Liver (tissue), 9 donors: Measurements from ENCODE around the gene APBA1. TPM values are rescaled to one million over a fixed set of nuclear protein-coding genes. Genes with fewer than 3 reads are reported as not detected.

Experiments used
- DNase-seq: peaks from one replicate; pipeline ENCODE4 v3.0.0-alpha.2; 2017; ENCODE audit warnings: low spot score
- H3K27ac ChIP-seq, 2 donors: one replicate each; pipeline ENCODE4 v1.7.0; 2013; ENCODE audit warnings: inconsistent platforms in 2 of 2, low read length in 2 of 2, control low read depth in 1 of 2, low read depth in 1 of 2, mild to moderate bottlenecking in 1 of 2
- H3K27me3 ChIP-seq, 4 donors: one replicate each; pipeline versions ENCODE4 v1.6.1 to v1.7.0; 2013; ENCODE audit warnings: low read length in 3 of 4, inconsistent platforms in 1 of 4, mild to moderate bottlenecking in 1 of 4, moderate library complexity in 1 of 4; ENCODE audit not compliant: control insufficient read depth in 4 of 4, insufficient read depth in 4 of 4
- H3K36me3 ChIP-seq, 4 donors: one replicate each; pipeline versions ENCODE4 v1.6.1 to v1.7.0; 2013; ENCODE audit warnings: low read length in 3 of 4, mild to moderate bottlenecking in 3 of 4, low read depth in 1 of 4, moderate library complexity in 1 of 4; ENCODE audit not compliant: control insufficient read depth in 4 of 4, insufficient read depth in 3 of 4
- H3K4me1 ChIP-seq, 4 donors: one replicate each; pipeline versions ENCODE4 v1.6.1 to v1.7.0; 2013; ENCODE audit warnings: low read length in 3 of 4, mild to moderate bottlenecking in 3 of 4, moderate library complexity in 1 of 4; ENCODE audit not compliant: control insufficient read depth in 4 of 4, insufficient read depth in 4 of 4
- H3K4me3 ChIP-seq, 3 donors: one replicate each; pipeline versions ENCODE4 v1.6.1 to v1.7.0; 2013; ENCODE audit warnings: low read length in 3 of 3, control low read depth in 1 of 3, low read depth in 1 of 3, mild to moderate bottlenecking in 1 of 3
- H3K9ac ChIP-seq, 2 donors: one replicate each; pipeline ENCODE4 v1.7.0; 2013; ENCODE audit warnings: low read length in 2 of 2, mild to moderate bottlenecking in 2 of 2, moderate library complexity in 2 of 2, control low read depth in 1 of 2, low read depth in 1 of 2
- H3K9me3 ChIP-seq, 4 donors: one replicate each; pipeline versions ENCODE4 v1.6.1 to v1.7.0; 2013; ENCODE audit warnings: low read length in 3 of 4; ENCODE audit not compliant: control insufficient read depth in 4 of 4
- ATF3 ChIP-seq: IDR thresholded peaks from 2 replicates; pipeline ENCODE4 v1.6.1; 2016; ENCODE audit warnings: antibody characterized with exemption
- EGR1 ChIP-seq, 2 donors: IDR thresholded peaks; 2 replicates each; pipeline ENCODE4 v1.6.1; 2016 to 2018; ENCODE audit warnings: antibody characterized with exemption in 2 of 2, low read depth in 2 of 2
- FOXA2 ChIP-seq: IDR thresholded peaks from 2 replicates; pipeline ENCODE4 v1.6.1; 2016; ENCODE audit warnings: antibody characterized with exemption
- GABPA ChIP-seq, 2 donors: IDR thresholded peaks in 1 of 2; conservative IDR thresholded peaks in 1 of 2; 2 replicates each; pipeline ENCODE4 v1.6.1; 2016; ENCODE audit warnings: antibody characterized with exemption in 2 of 2, mild to moderate bottlenecking in 1 of 2, moderate library complexity in 1 of 2
- HNF4A ChIP-seq, 2 donors: conservative IDR thresholded peaks; 2 replicates each; pipeline ENCODE4 v1.6.1; 2016; ENCODE audit warnings: antibody characterized with exemption in 2 of 2, mild to moderate bottlenecking in 2 of 2
- HNF4G ChIP-seq: IDR thresholded peaks from 2 replicates; pipeline ENCODE4 v1.6.1; 2016; ENCODE audit warnings: antibody characterized with exemption
- JUND ChIP-seq, 2 donors: IDR thresholded peaks; 2 replicates each; pipeline ENCODE4 v1.6.1; 2016; ENCODE audit warnings: antibody characterized with exemption in 2 of 2
- MAX ChIP-seq: IDR thresholded peaks from 2 replicates; pipeline ENCODE4 v1.6.1; 2016; ENCODE audit warnings: antibody characterized with exemption
- NR2F2 ChIP-seq: IDR thresholded peaks from 2 replicates; pipeline ENCODE4 v1.6.1; 2016; ENCODE audit warnings: antibody characterized with exemption
- RAD21 ChIP-seq, 2 donors: IDR thresholded peaks; 2 replicates each; pipeline ENCODE4 v1.6.1; 2016; ENCODE audit warnings: antibody characterized with exemption in 2 of 2, mild to moderate bottlenecking in 2 of 2
- RXRA ChIP-seq, 2 donors: IDR thresholded peaks; 2 replicates each; pipeline ENCODE4 v1.6.1; 2017 to 2018; ENCODE audit warnings: antibody characterized with exemption in 2 of 2, mild to moderate bottlenecking in 1 of 2
- SP1 ChIP-seq: IDR thresholded peaks from 2 replicates; pipeline ENCODE4 v1.6.1; 2018; ENCODE audit warnings: antibody characterized with exemption, mild to moderate bottlenecking
- TAF1 ChIP-seq: conservative IDR thresholded peaks from 2 replicates; pipeline ENCODE4 v1.6.1; 2016; ENCODE audit warnings: antibody characterized with exemption, mild to moderate bottlenecking
- YY1 ChIP-seq: IDR thresholded peaks from 2 replicates; pipeline ENCODE4 v1.6.1; 2016; ENCODE audit warnings: antibody characterized with exemption, mild to moderate bottlenecking
- WGBS: extraction: QIAGEN DNeasy Blood & Tissue Kit; methylation state at CpG from one replicate; pipeline ENCODE4 v1.1.7; 2013; 5-methylcytosine and 5-hydroxymethylcytosine counted together
- polyA plus RNA-seq, 2 donors: library from polyadenylated mRNA; stranded (reverse) in 1 of 2; unstranded in 1 of 2; fragments of 200-250 nt in 1 of 2; fragments of >200 nt in 1 of 2; fragmentation: Nextera tagmentation in 1 of 2; extraction: Ambion mirVana in 1 of 2; gene quantifications; one replicate each; pipeline versions ENCODE4 v1.2.1 to v1.2.3, GENCODE V29; 2013 to 2015
- total RNA-seq, 2 donors: library from RNA; depleted of rRNA; stranded (reverse); fragments of >200 nt; gene quantifications; one replicate each; pipeline ENCODE4 v1.2.3, GENCODE V29; 2014
- TF ChIP-seq, protein P1 (sequence below): fragments of 150-350 bp; IDR thresholded peaks from 2 replicates; pipeline ENCODE4 v1.5.1; 2017; ENCODE audit warnings: improper control_type of control experiment, low read depth, low read length; ENCODE audit not compliant: missing input control
- TF ChIP-seq, protein P2 (sequence below): IDR thresholded peaks from 2 replicates; pipeline ENCODE4 v1.6.1; 2016; ENCODE audit warnings: antibody characterized with exemption, mild to moderate bottlenecking
- donor health status: healthy.
- donor health status: healthy.
- donor health status: healthy.
- donor health status: healthy.
- donor health status: healthy.

APBA1 gene
- total and polyA plus RNA-seq, 4 donors = 2.8 to 19.0 (median 6.1) TPM

DNA sequence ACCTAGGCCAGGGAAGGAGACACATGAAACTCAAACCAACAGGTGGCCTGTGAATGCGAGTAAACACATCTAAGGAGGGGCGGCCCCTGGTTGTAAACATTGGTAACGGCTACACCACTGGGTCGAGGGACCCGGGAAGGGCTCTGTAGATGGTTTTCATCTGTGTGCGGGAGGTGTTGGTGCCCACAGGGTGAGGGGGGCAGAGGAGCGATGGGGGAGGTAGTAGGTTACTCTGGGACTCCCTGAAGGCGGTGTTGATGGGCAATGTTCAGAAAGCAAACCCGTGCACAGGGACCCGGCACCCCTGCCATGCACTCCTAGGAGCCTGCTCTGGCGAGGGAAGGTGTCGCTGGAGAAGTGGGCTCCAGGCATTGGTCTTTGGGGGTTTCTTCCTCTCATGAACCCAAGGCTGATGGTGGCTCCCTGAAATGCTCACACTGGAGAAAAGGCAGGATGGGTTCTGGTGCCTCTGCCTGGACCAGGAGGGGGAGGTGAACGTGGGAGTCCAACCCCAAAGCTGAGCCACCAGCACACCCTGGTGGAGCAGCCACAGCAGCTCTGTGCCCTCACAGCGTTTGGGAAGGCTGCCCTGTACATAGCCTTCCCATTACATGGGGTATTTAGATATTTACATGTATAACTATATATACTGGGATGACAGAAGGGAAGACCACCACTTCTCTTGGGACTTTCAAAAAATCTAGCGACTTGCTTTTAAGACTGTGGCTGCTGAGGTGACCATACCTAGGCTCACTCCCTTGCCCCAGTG, 244.0 kb downstream of the APBA1 start:
- no peak for DNase-seq
- no peak overlapping the region for H3K4me3 ChIP-seq
- H3K9me3 ChIP-seq = no peaks in the 10 kb centered on the region
- TF ChIP-seq, protein P1, sequence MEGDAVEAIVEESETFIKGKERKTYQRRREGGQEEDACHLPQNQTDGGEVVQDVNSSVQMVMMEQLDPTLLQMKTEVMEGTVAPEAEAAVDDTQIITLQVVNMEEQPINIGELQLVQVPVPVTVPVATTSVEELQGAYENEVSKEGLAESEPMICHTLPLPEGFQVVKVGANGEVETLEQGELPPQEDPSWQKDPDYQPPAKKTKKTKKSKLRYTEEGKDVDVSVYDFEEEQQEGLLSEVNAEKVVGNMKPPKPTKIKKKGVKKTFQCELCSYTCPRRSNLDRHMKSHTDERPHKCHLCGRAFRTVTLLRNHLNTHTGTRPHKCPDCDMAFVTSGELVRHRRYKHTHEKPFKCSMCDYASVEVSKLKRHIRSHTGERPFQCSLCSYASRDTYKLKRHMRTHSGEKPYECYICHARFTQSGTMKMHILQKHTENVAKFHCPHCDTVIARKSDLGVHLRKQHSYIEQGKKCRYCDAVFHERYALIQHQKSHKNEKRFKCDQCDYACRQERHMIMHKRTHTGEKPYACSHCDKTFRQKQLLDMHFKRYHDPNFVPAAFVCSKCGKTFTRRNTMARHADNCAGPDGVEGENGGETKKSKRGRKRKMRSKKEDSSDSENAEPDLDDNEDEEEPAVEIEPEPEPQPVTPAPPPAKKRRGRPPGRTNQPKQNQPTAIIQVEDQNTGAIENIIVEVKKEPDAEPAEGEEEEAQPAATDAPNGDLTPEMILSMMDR = no peak
- TF ChIP-seq GABPA (IDR thresholded peaks at IDR 0.05 in 1 of 2, conservative IDR thresholded peaks at IDR 0.05 in 1 of 2) = no peak
- TF ChIP-seq NR2F2 = no peak
- TF ChIP-seq, protein P2, sequence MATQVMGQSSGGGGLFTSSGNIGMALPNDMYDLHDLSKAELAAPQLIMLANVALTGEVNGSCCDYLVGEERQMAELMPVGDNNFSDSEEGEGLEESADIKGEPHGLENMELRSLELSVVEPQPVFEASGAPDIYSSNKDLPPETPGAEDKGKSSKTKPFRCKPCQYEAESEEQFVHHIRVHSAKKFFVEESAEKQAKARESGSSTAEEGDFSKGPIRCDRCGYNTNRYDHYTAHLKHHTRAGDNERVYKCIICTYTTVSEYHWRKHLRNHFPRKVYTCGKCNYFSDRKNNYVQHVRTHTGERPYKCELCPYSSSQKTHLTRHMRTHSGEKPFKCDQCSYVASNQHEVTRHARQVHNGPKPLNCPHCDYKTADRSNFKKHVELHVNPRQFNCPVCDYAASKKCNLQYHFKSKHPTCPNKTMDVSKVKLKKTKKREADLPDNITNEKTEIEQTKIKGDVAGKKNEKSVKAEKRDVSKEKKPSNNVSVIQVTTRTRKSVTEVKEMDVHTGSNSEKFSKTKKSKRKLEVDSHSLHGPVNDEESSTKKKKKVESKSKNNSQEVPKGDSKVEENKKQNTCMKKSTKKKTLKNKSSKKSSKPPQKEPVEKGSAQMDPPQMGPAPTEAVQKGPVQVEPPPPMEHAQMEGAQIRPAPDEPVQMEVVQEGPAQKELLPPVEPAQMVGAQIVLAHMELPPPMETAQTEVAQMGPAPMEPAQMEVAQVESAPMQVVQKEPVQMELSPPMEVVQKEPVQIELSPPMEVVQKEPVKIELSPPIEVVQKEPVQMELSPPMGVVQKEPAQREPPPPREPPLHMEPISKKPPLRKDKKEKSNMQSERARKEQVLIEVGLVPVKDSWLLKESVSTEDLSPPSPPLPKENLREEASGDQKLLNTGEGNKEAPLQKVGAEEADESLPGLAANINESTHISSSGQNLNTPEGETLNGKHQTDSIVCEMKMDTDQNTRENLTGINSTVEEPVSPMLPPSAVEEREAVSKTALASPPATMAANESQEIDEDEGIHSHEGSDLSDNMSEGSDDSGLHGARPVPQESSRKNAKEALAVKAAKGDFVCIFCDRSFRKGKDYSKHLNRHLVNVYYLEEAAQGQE = no peak
- no peak for TF ChIP-seq JUND (IDR thresholded peaks at IDR 0.05)
- TF ChIP-seq HNF4A (conservative IDR thresholded peaks at IDR 0.05) = no peak
- TF ChIP-seq YY1 = no peak
- TF ChIP-seq HNF4G = no peak
- TF ChIP-seq SP1 = no peak
- no peak overlapping the region for H3K27ac ChIP-seq
- no peaks in the 10 kb centered on the region for H3K27me3 ChIP-seq
- no peaks in the 10 kb centered on the region for H3K4me1 ChIP-seq
- H3K9ac ChIP-seq = no peak overlapping the region
- WGBS = 93% methylated on average over 15 of the region's 15 CpGs
- H3K36me3 ChIP-seq = peaks cover 0 to 18% (median 6%) of the 10 kb centered on the region in 4 donors

DNA sequence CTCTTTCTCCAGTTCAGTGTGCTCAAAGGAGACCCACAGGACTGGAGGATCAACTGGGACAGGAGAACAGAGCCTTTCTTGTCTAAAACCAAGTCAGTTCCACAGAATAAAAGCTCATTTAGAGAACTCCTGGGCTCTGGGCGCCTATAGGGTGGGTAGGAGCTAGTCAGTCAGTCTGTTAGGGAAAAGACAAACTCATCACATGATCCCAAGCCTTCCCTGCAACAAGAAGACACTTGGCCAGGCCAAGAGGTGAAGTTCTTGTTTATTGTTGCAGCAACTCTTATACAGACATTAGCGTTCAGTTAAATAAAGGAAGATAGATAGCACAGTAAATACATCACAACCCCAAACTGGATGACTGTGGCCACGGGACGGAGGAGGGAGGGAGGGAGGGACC, 244.9 kb downstream of the APBA1 start:
- 87% methylated on average over 4 of the region's 4 CpGs for WGBS
- Histone ChIP-seq H3K4me3 (no peak overlapping the region), H3K36me3 (peaks cover 0 to 18% (median 4%) of the 10 kb centered on the region in 4 donors), H3K4me1 (no peaks in the 10 kb centered on the region), H3K27me3 (no peaks in the 10 kb centered on the region), H3K9me3 (no peaks in the 10 kb centered on the region), H3K9ac (no peak overlapping the region), H3K27ac (no peak overlapping the region)
- no peak for DNase-seq
- no peak for TF ChIP-seq TAF1
- TF ChIP-seq JUND (IDR thresholded peaks at IDR 0.05) = no peak
- TF ChIP-seq, protein P2 = no peak
- no peak for TF ChIP-seq ATF3
- TF ChIP-seq SP1 = no peak
- no peak for TF ChIP-seq NR2F2
- TF ChIP-seq MAX = no peak
- no peak for TF ChIP-seq HNF4G
- no peak for TF ChIP-seq RXRA (IDR thresholded peaks at IDR 0.05)
- TF ChIP-seq RAD21 (IDR thresholded peaks at IDR 0.05) = no peak
- TF ChIP-seq EGR1 (IDR thresholded peaks at IDR 0.05; ENCODE audit: low read depth in 2 of 2) = no peak
- TF ChIP-seq FOXA2 = no peak
